SJCRH30 (cell line): ENCODE data around the gene RNF7. TPM values are rescaled to one million over a fixed set of nuclear protein-coding genes. Genes with fewer than 3 reads are reported as not detected.

ENCODE experiments used
- DNase-seq, 2 experiments: peaks; one replicate each; pipeline ENCODE4 v3.0.0-alpha.2; 2015 to 2020
- H3K27ac ChIP-seq: fragments of 250-450 bp; sonication (Bioruptor Pico); 2 replicates; pipeline ENCODE4 v1.5.1; 2020; ENCODE audit warnings: mild to moderate bottlenecking, moderate library complexity
- H3K27me3 ChIP-seq: fragments of 250-450 bp; sonication (Bioruptor Pico); 2 replicates; pipeline ENCODE4 v1.5.1; 2020; ENCODE audit warnings: mild to moderate bottlenecking, moderate library complexity
- H3K36me3 ChIP-seq: fragments of 250-450 bp; sonication (Bioruptor Pico); 2 replicates; pipeline ENCODE4 v1.5.1; 2020; ENCODE audit warnings: mild to moderate bottlenecking, moderate library complexity
- H3K4me1 ChIP-seq: fragments of 250-450 bp; sonication (Bioruptor Pico); 2 replicates; pipeline ENCODE4 v1.5.1; 2020; ENCODE audit warnings: mild to moderate bottlenecking, moderate library complexity
- H3K4me3 ChIP-seq: fragments of 250-450 bp; sonication (Bioruptor Pico); 2 replicates; pipeline ENCODE4 v1.5.1; 2020; ENCODE audit warnings: mild to moderate bottlenecking, moderate library complexity
- H3K9me3 ChIP-seq: fragments of 250-450 bp; sonication (Bioruptor Pico); replicated peaks from 2 replicates; pipeline ENCODE4 v1.5.1; 2020; ENCODE audit warnings: mild to moderate bottlenecking, moderate library complexity
- total RNA-seq: library from RNA; depleted of rRNA; stranded (reverse); fragments of >200 nt; shearing (Covaris generic); gene quantifications from 2 replicates; pipeline ENCODE4 v1.2.3, GENCODE V29; 2014

RNF7 gene
- total RNA-seq, 1 experiment from 2014 or later: 46.9 TPM

DNA sequence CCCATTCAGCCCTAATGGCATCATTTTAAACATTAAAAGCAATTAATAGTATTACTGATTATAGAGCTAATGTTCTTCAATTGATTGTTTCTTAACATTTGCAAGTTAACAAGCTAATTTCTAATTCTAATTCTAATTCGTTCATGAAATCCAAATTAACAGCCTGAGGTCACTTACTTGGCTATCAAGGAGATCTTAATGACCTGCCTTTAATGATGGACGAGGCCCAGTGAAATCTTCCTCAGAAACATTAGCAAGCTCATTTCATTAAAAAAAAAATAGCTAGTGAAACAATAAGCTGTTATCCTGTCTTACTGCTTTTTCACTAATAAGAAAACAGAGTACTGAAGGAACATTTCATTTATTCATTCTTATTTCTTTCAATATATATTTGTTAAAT is 15.4 kb upstream of the RNF7 start:
- DNase-seq: no peak
- no peaks in the 10 kb centered on the region for H3K36me3 ChIP-seq
- H3K4me1 ChIP-seq: no peaks in the 10 kb centered on the region
- no peak overlapping the region for H3K4me3 ChIP-seq
- no peaks in the 10 kb centered on the region for H3K27me3 ChIP-seq
- no peak overlapping the region for H3K27ac ChIP-seq
- H3K9me3 ChIP-seq: no peaks in the 10 kb centered on the region

DNA sequence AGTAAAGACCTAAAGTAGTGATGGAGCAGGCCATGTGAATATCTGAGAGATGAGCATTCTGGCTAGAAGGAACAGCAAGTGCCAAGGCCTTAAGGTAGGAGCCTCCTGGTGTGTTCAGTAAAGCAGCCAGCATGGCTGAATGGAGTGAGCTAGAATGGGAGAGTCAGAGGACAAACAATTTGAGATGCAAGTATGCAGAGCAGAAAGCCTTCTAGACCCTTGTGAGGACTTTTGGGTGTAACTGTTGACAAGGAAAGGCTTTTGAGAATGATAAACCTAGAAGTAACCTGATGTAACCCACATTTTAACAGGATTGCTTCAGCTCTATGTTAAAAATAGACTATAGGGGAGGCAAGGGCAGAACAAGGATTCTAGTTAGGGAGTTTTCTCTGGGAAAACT is 14.8 kb upstream of the RNF7 start:
- no peaks in the 10 kb centered on the region for H3K36me3 ChIP-seq
- H3K4me3 ChIP-seq: no peak overlapping the region
- no peaks in the 10 kb centered on the region for H3K27me3 ChIP-seq
- no peak overlapping the region for H3K27ac ChIP-seq
- H3K9me3 ChIP-seq: no peaks in the 10 kb centered on the region
- no peaks in the 10 kb centered on the region for H3K4me1 ChIP-seq
- DNase-seq: no peak

GRCh38 chr3:141724186-141724585 is 13.9 kb upstream of the RNF7 start:
- Histone ChIP-seq H3K27me3 (no peaks in the 10 kb centered on the region), H3K4me1 (no peaks in the 10 kb centered on the region), H3K4me3 (no peak overlapping the region), H3K9me3 (no peaks in the 10 kb centered on the region), H3K36me3 (no peaks in the 10 kb centered on the region), H3K27ac (no peak overlapping the region)
- DNase-seq: no peak

DNA sequence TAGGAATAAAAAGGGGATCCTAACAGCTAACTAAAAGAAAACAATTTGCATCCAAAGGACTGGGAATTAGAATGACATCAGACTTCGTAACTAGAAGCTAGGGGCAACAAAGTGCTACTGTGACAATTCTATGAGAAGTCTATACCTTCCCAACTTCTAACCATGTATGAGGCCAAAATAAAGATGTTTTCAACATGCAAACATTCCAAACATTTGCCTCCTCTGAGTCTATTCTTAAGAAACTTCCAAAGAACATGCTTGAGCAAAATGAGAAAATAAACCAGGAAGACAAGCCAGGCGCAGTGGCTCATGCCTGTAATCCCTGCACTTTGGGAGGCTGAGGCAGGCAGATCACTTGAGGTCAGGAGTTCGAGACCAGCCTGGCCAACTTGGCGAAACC is 13.1 kb upstream of the RNF7 start:
- Histone ChIP-seq H3K9me3 (no peaks in the 10 kb centered on the region), H3K36me3 (no peaks in the 10 kb centered on the region), H3K4me1 (no peaks in the 10 kb centered on the region), H3K27ac (no peak overlapping the region), H3K4me3 (no peak overlapping the region), H3K27me3 (no peaks in the 10 kb centered on the region)
- DNase-seq: no peak

DNA sequence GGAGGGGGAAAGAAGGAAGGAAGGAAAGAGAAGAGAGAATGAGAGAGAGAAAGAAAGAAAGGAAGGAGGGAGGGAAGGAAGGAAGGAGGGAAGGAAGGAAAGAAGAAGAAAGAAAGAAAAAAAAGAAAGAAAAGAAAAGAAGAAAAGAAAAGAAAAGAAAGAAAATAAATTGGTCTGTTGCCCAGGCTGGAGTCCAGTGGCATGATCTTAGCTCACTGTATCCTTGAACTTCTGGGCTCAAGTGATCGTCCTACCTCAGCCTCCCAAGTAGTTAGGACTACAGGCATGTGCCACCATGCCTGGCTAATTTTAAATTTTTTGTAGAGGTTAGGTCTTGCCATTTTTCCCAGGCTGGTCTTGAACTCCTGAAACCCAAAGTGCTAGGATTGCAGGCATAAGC is 11.6 kb upstream of the RNF7 start:
- Histone ChIP-seq H3K36me3 (no peaks in the 10 kb centered on the region), H3K4me3 (no peak overlapping the region), H3K4me1 (no peaks in the 10 kb centered on the region), H3K27ac (no peak overlapping the region), H3K27me3 (no peaks in the 10 kb centered on the region), H3K9me3 (no peaks in the 10 kb centered on the region)
- DNase-seq: no peak

GRCh38 chr3:141728355-141728892 is 9.7 kb upstream of the RNF7 start:
- Histone ChIP-seq H3K4me3 (no peak overlapping the region), H3K27me3 (no peaks in the 10 kb centered on the region), H3K4me1 (no peaks in the 10 kb centered on the region), H3K36me3 (no peaks in the 10 kb centered on the region), H3K27ac (no peak overlapping the region), H3K9me3 (no peaks in the 10 kb centered on the region)
- no peak for DNase-seq

GRCh38 chr3:141729240-141729639 is 8.9 kb upstream of the RNF7 start:
- no peaks in the 10 kb centered on the region for H3K27me3 ChIP-seq
- H3K36me3 ChIP-seq: no peaks in the 10 kb centered on the region
- H3K4me1 ChIP-seq: no peaks in the 10 kb centered on the region
- no peak overlapping the region for H3K4me3 ChIP-seq
- DNase-seq: no peak
- H3K27ac ChIP-seq: no peak overlapping the region
- H3K9me3 ChIP-seq: no peaks in the 10 kb centered on the region

DNA sequence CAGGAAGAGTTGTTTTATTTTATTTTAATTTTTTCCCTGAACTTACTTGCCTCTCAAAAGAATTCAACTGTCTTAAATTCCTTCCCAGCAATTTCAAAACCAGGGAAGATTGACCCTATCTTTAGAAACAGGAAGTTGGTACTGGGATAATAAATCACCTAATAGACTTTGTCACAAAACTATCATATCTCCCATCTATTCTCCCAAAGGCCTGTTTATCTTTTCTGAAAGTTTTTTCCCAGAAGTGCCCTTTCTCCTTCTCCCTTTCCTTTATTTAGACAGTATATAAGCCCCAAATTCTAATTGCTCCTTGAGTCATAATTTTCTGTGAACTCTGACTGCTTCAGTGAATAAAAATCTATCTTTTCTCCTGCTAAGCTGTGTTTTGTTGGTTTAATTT is 2.9 kb upstream of the RNF7 start:
- H3K36me3 ChIP-seq: no peaks in the 10 kb centered on the region
- H3K9me3 ChIP-seq: no peaks in the 10 kb centered on the region
- no peak overlapping the region for H3K27ac ChIP-seq
- H3K27me3 ChIP-seq: no peaks in the 10 kb centered on the region
- H3K4me1 ChIP-seq: peaks cover 1% of the 10 kb centered on the region; the same call in 1 of the 2 replicates
- DNase-seq: no peak
- no peak overlapping the region for H3K4me3 ChIP-seq

GRCh38 chr3:141735770-141736465 is 2.2 kb upstream of the RNF7 start:
- Histone ChIP-seq H3K27ac (no peak overlapping the region), H3K4me3 (no peak overlapping the region), H3K4me1 (peaks cover 5% of the 10 kb centered on the region; the same call in 1 of the 2 replicates), H3K9me3 (no peaks in the 10 kb centered on the region), H3K27me3 (no peaks in the 10 kb centered on the region), H3K36me3 (no peaks in the 10 kb centered on the region)
- no peak for DNase-seq

- H3K27me3 ChIP-seq: no peaks in the 10 kb centered on the region
- no peaks in the 10 kb centered on the region for H3K36me3 ChIP-seq
- no peak overlapping the region for H3K27ac ChIP-seq
- DNase-seq: no peak
- no peaks in the 10 kb centered on the region for H3K9me3 ChIP-seq
- H3K4me3 ChIP-seq: no peak overlapping the region
- H3K4me1 ChIP-seq: peaks cover 5% of the 10 kb centered on the region; the same call in 1 of the 2 replicates
Measured at GRCh38 chr3:141737093-141737492, 1.0 kb upstream of the RNF7 start.

- no peaks in the 10 kb centered on the region for H3K27me3 ChIP-seq
- H3K36me3 ChIP-seq: no peaks in the 10 kb centered on the region; the same call in 1 of the 2 replicates
- peaks cover 5% of the 10 kb centered on the region; the same call in 1 of the 2 replicates for H3K4me1 ChIP-seq
- no peaks in the 10 kb centered on the region for H3K9me3 ChIP-seq
- peak overlapping the region; percentile 93 for H3K4me3 ChIP-seq
- no peak for DNase-seq
- H3K27ac ChIP-seq: no peak overlapping the region; the same call in 1 of the 2 replicates
Measured at GRCh38 chr3:141737678-141738021, 448 bp upstream of the RNF7 start.

GRCh38 chr3:141738891-141739363 is 829 bp downstream of the RNF7 start:
- Histone ChIP-seq H3K27ac (peak overlapping the region; percentile 70), H3K4me1 (peaks cover 5% of the 10 kb centered on the region; the same call in 1 of the 2 replicates), H3K36me3 (peaks cover 8% of the 10 kb centered on the region), H3K27me3 (no peaks in the 10 kb centered on the region), H3K4me3 (peak overlapping the region; percentile 93), H3K9me3 (no peaks in the 10 kb centered on the region)
- peak in 1 of 2 experiments; percentile 47 for DNase-seq

DNA sequence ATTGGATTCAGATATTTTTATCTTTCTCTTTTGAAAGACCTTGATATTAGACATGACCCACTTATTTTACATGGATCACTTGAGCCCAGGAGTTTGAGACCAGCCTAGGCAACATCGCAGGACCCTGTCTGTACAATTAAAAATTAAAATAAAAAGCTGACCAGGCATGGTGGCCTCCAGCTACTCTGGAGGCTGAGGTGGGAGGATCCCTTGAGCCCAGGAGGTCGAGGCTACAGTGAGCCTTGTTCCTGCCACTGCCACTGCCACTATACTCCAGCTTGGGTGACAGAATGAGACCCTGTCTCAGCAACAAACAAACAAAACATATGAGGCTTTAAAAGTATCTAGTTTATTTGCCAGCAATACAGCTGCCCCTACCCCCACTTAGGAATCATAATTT is 1.6 kb downstream of the RNF7 start:
- peak overlapping the region; percentile 93 for H3K4me3 ChIP-seq
- no peaks in the 10 kb centered on the region for H3K27me3 ChIP-seq
- no peak for DNase-seq
- H3K27ac ChIP-seq: no peak overlapping the region; the same call in 1 of the 2 replicates
- H3K36me3 ChIP-seq: peaks cover 14% of the 10 kb centered on the region
- H3K4me1 ChIP-seq: peaks cover 5% of the 10 kb centered on the region; the same call in 1 of the 2 replicates
- H3K9me3 ChIP-seq: no peaks in the 10 kb centered on the region

DNA sequence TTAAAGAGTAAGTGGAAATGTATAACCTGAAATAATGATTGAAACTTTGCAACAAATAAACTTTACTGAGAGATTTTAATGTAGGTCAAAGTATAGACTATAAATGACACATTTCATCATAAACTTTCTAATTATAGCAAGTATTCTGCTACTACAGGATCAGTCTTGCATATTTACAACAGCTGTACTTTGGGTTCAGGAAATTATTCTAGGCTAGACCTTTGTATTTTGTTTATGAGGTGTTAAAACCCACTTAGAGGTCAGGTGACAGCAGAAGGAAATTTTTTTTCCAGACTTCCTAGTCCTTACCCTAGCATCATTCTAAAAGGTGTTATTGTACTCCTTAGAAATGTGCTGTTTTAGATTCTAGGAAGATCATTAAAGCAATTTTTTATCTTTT is 2.3 kb downstream of the RNF7 start:
- Histone ChIP-seq H3K9me3 (no peaks in the 10 kb centered on the region), H3K4me1 (peaks cover 5% of the 10 kb centered on the region; the same call in 1 of the 2 replicates), H3K36me3 (peaks cover 19% of the 10 kb centered on the region), H3K27ac (no peak overlapping the region), H3K27me3 (no peaks in the 10 kb centered on the region), H3K4me3 (no peak overlapping the region)
- DNase-seq: no peak

DNA sequence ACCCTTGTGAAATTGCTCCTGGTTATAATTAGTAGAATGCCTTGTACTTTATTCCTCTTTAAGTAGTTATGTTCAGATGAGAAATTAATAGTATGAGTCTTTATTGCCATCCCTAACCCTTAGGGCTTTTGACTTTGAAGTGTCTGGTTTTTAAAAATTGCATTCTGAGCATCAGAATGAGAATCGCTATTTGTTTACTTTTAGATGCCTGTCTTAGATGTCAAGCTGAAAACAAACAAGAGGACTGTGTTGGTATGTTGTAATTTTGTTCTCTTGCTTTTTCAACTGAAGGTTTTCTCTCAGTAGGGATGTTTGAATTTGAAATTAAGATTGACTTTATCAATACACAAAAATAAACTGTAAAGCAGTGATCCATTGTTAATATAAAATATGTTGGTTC is 5.2 kb downstream of the RNF7 start:
- Histone ChIP-seq H3K9me3 (no peaks in the 10 kb centered on the region), H3K27me3 (no peaks in the 10 kb centered on the region), H3K4me1 (peaks cover 5% of the 10 kb centered on the region; the same call in 1 of the 2 replicates), H3K27ac (no peak overlapping the region), H3K36me3 (peaks cover 28% of the 10 kb centered on the region), H3K4me3 (no peak overlapping the region)
- DNase-seq: no peak

- Histone ChIP-seq H3K9me3 (no peaks in the 10 kb centered on the region), H3K4me1 (no peaks in the 10 kb centered on the region), H3K4me3 (no peak overlapping the region), H3K27me3 (no peaks in the 10 kb centered on the region), H3K36me3 (peaks cover 28% of the 10 kb centered on the region), H3K27ac (no peak overlapping the region)
- DNase-seq: no peak
Measured at GRCh38 chr3:141746962-141747361, 8.9 kb downstream of the RNF7 start.
